Measurements from ENCODE around the gene TLE2.
"Not testable (repeated sequence)": the region's sequence is repeated elsewhere in the genome, so short reads cannot be mapped to it uniquely, and the experiment has no call there.

The TLE2 gene

GRCh38 chr19:3038214-3038613, 9.1 kb upstream of the TLE2 start:
- in situ Hi-C loops (cut with MboI; ENCODE audit: low sequenced_read_pairs) = no loop called here

DNA sequence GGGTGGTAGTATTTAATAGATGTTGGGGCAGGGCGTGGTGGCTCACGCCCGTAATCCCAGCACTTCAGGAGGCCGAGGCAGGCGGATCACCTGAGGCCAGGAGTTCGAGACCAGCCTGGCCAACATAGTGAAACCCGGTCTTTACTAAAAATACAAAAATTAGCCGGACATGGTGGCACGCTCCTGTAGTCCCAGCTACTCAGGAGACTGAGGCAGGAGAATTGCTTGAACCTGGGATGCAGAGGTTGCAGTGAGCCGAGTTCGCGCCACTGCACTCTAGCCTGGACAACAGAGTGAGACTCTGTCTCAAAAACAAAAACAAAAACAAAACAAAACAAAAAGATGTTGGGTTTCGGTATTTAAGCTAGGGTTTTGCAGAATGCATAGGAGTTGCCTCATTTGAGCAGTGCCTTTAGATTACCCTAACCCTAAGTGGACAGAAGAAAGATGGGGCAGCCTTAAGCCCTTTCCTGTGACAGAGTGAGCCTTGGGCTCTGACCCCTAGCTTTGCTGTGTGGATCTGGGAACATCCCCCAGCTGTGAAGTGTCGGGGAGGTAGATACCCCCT, 8.0 kb upstream of the TLE2 start:
- in situ Hi-C loops (cut with MboI; ENCODE audit: low sequenced_read_pairs) = not testable (repeated sequence)

GRCh38 chr19:3036119-3036976, 7.3 kb upstream of the TLE2 start:
- in situ Hi-C loops (cut with MboI; ENCODE audit: low sequenced_read_pairs) = no loop called here

DNA sequence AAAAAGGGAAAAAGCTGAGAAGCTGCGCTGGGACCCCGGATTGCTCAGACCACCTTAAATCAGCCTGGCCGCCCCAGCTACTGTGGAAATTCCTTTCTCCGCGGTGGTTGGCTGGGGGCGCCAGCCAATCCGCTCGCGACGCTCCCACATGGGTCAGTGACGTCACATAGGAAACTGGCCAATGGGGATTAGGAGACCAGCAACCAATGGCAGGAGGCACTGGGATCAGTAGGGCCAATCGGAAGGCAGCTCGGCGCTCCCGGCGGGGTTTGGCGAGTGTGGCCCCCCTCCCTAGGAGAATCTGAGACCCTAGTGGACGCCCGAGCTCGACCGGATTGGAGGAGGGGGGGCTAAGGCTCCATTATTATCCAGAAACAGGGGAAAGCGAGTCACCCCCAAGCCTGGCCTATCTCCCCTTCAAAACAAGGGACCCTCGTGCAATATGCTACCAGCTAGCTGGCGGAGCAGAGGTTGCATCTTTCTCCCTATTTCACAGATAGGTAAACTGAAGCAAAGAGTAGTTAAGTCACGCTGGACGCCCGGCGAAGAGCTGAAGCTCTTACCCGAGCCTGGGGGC, 6.5 kb upstream of the TLE2 start:
- in situ Hi-C loops (cut with MboI; ENCODE audit: low sequenced_read_pairs) = no loop called here

GRCh38 chr19:3034656-3035541, 5.8 kb upstream of the TLE2 start:
- in situ Hi-C loops (cut with MboI; ENCODE audit: low sequenced_read_pairs) = no loop called here

- in situ Hi-C loops (cut with MboI; ENCODE audit: low sequenced_read_pairs) = no loop called here
Observed at GRCh38 chr19:3034406-3034655, 5.3 kb upstream of the TLE2 start.

- in situ Hi-C loops (cut with MboI; ENCODE audit: low sequenced_read_pairs) = no loop called here
Observed at GRCh38 chr19:3033595-3034405, 4.7 kb upstream of the TLE2 start.

- in situ Hi-C loops (cut with MboI; ENCODE audit: low sequenced_read_pairs) = no loop called here
Observed at GRCh38 chr19:3031607-3031867, 2.5 kb upstream of the TLE2 start.

GRCh38 chr19:3028305-3029064, 595 bp downstream of the TLE2 start:
- in situ Hi-C loops (cut with MboI; ENCODE audit: low sequenced_read_pairs) = no loop called here

DNA sequence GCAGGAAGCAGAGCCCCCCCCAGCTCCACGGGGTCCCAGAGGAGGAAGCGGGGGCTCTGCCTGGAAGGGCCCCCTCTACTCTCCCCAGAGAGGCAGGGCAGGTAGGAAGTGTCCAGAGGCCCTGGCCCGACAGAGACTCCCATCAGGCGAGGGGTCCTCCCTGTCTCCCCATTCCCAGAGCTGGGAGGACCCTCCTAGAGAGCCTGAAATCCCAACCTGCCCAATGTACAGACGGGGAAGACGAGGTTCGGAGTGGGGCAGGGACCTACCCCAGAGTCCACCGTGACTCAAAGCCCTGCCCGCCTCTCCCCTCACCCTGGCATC, 1.1 kb downstream of the TLE2 start:
- in situ Hi-C loops (cut with MboI; ENCODE audit: low sequenced_read_pairs) = no loop called here

GRCh38 chr19:3027292-3027691, 1.8 kb downstream of the TLE2 start:
- in situ Hi-C loops (cut with MboI; ENCODE audit: low sequenced_read_pairs) = no loop called here

GRCh38 chr19:3026768-3027167, 2.3 kb downstream of the TLE2 start:
- in situ Hi-C loops (cut with MboI; ENCODE audit: low sequenced_read_pairs) = no loop called here

DNA sequence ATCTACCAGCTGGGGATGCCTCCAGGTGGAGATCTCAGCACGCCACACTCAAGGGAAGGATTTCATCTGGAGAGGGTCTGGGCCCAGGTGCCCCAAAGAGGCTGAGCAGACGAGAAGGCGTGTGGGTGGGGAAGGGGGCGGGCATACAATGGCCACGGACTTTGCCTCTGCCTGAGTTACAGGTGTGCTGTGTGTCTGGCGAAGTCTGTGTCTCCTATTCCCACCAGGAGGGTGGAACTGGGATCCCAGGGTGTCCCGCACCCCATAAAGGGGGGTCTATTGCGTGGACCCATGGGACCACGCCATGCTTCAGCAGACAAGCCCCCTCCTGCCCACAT, 3.6 kb downstream of the TLE2 start:
- in situ Hi-C loops (cut with MboI; ENCODE audit: low sequenced_read_pairs) = no loop called here

DNA sequence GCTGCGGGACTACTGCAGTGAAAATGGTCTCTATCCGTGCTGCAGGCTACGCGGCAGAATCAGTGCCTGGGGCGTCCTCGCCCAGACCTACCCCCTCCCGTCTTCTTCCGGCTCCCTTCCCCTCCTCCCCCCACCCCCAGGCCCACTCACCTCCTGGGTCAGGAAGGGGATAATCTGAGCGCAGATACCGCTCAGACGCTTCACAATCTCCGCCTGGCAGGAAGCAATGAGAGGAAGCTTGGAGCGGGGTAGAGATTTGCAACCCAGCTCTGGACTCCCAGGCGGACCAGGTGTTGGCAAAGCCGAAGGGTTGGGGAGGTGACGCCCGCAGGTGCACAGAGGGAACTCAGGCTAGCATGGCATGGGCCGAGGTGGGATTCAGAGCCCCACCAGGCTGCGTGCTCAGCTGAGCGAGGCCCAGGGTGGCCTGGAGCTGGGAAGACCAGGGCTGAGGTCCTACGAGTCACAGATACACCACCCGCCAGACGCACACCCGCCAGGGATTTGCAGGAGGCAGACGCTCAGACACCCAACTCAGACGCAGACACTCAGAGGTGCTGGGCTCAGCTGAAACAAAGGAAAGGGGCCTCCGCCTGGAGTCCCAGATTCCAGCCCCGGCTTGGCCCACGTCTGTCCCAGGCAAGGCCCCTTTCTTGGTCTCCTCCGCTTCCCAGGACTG, 4.1 kb downstream of the TLE2 start:
- in situ Hi-C loops (cut with MboI; ENCODE audit: low sequenced_read_pairs) = no loop called here

- in situ Hi-C loops (cut with MboI; ENCODE audit: low sequenced_read_pairs) = no loop called here
Observed at GRCh38 chr19:3024509-3024869, 4.6 kb downstream of the TLE2 start.

DNA sequence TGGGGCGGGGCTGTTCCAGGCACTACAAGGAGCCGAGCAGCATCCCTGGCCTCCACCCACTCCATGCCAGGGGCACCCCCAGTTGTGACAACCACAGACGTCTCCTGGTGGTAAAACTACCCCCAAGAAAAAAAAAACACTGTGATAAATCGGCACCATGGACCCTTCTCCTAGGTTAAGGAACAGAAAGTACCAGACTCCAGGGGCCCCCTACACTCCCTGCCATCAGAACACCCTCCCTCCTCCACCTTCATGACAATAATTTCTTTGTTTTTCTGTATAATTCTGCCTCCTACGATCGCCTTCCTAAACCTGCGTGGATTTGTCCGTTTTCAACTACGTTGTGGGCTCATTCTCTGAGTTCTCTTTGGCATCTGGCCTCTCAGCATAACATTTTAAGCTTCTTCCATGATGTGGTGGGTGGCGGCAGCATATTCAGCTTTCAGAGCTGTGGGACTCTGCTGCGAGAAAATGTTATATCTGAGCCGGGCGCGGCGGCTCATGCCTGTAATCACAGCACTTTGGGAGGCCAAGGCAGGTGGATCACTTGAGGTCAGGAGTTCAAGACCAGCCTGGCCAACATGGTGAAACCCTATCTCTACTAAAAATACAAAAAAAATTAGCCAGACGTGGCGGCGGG, 8.6 kb downstream of the TLE2 start:
- in situ Hi-C loops (cut with MboI; ENCODE audit: low sequenced_read_pairs) = no loop called here

GRCh38 chr19:3019211-3019854, 9.7 kb downstream of the TLE2 start:
- in situ Hi-C loops (cut with MboI; ENCODE audit: low sequenced_read_pairs) = no loop called here

- in situ Hi-C loops (cut with MboI; ENCODE audit: low sequenced_read_pairs) = no loop called here
Observed at GRCh38 chr19:3017923-3018322, 11.2 kb downstream of the TLE2 start.

Data from HL-60/S4 treated with phorbol 12-myristate 13-acetate at 8.2 ng/mL for 4 days and 3 days (cell line).